D721Med (cell line): ENCODE results near the gene GOLT1A.

ENCODE experiments used
- DNase-seq: peaks from one replicate; pipeline ENCODE4 v3.0.0; 2011; ENCODE audit warnings: low spot score; ENCODE audit not compliant: insufficient read length
- FAIRE-seq: peaks from 2 replicates; lab custom pipeline; 2011; peaks lifted over from hg19 to GRCh38; lab: Jason Lieb, UNC
- CTCF ChIP-seq: IDR thresholded peaks from 2 replicates; pipeline ENCODE4 v1.5.1; 2012; ENCODE audit warnings: mild to moderate bottlenecking, control low read depth; ENCODE audit not compliant: insufficient read depth; ENCODE audit errors: missing control alignments

The GOLT1A gene

DNA sequence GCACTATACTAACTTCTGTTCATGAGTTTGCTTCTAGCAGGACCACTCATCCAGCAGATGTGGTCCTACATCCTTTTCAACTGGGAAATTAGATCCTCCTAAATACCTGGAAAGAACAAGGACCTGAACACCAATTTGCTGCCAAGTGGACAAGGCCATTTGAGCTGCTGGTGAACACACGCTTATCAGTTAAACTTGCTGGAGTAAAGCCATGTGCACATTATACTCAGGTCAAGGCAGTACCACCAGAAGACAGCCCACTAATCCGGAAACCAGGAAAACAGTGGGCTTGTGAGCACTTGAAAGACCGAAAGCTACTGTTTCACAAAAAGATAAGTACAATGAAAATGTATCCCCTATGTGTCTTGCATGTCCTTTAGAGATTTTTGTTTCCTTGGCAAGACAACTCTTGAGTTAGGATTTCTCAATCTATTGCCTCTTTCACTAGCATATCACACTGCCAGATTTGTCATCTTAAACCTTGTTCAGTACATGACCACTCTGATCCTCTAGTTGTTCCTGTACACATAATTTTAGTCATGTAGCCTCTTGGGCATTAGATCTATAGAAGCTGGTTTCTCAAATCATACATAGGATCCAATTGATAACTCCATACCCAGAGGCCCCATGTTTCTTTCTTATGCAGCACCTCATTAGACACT, 43.2 kb downstream of the GOLT1A start:
- TF ChIP-seq CTCF: no peak
- FAIRE-seq: peak; percentile 83
- DNase-seq: no peak

DNA sequence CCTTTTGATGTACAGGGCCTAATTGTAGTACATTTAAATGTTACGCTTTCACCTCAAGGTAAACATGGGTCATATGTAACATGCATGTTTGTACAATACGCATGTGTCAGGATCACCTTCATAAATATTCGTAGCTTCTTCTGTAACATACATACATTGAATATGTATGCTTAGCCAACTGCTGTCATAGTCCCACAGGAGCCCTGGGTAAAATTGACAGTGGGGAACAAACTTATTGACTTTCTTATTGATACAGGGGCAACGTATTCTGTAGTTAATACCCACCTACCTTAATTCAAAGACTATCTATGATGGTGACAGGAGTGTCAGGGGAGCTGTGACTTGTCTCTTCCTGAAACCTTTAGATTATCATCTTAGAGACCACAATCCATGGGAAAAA, 43.9 kb downstream of the GOLT1A start:
- TF ChIP-seq CTCF: no peak
- DNase-seq (no peak), FAIRE-seq (peak; percentile 80)

DNA sequence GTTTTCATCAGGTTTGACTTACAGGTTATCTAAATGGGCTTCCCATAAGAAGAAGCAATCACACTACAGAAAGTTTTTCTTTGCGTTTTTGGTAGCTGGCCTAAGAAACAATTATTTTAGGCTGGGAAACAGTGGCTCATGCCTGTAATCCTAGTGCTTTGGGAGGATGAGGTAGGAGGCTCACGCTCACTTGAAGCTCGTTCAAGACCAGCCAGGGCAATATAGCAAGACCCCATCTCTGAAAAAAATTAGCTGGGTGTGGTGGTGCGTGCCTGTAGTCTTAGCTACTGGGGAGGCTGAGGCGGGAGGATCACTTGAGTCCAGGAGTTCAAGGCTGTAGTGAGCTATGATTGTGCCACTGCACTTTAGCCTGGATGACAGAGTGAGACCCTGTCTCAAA, 46.1 kb downstream of the GOLT1A start:
- DNase-seq (no peak), FAIRE-seq (no peak)
- no peak for TF ChIP-seq CTCF

DNA sequence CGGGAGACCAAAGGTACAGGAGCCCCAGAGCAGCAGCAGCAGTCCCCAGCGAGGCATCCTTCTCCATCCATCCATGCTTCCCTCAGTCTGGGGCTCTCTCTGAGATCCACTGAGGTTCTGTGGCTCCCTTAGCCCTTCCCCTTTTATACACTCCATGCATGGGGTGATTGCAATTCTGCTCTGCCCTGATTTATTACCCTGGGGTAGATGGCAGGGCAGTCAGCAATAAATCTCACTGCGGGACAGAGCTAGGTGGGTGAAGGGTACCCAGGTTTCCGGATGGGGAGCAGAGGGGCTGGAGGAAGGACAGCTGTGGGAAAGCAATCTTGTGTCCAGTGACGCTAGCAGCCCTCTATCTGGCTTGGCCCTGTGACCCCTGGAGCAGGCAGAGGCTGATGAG, 47.6 kb downstream of the GOLT1A start, which contains the start of gene REN:
Gene REN, minus strand, starts transcription at position 119 of the 400 bp plus-strand sequence. Its CDS starts 44 bp downstream, at position 75.
- DNase-seq (no peak), FAIRE-seq (no peak)
- no peak for TF ChIP-seq CTCF

GRCh38 chr1:204162494-204163074, 51.2 kb downstream of the GOLT1A start:
- TF ChIP-seq CTCF: peak; percentile 99
- DNase-seq (peak; percentile 80), FAIRE-seq (no peak)

GRCh38 chr1:204161609-204162493, 51.9 kb downstream of the GOLT1A start:
- no peak for FAIRE-seq
- no peak for DNase-seq
- no peak for TF ChIP-seq CTCF
